ENCODE results near the gene CYTH1. TPM values are rescaled to one million over a fixed set of nuclear protein-coding genes. Genes with fewer than 3 reads are reported as not detected.

The CYTH1 gene
- total RNA-seq, 1 donor from 2014 or later = 80.8 TPM

- TF ChIP-seq CTCF (IDR thresholded peaks at IDR 0.05) = no peak
- no peaks in the 10 kb centered on the region for H3K36me3 Mint-ChIP-seq (ENCODE audit: low read depth)
- DNase-seq (ENCODE audit: low spot score) = no peak
- H3K27ac Mint-ChIP-seq (ENCODE audit: unreplicated experiment) = peak overlapping the region; percentile 6
- peaks cover 34% of the 10 kb centered on the region for H3K4me1 Mint-ChIP-seq (ENCODE audit: low read depth)
- no peaks in the 10 kb centered on the region for H3K9me3 Mint-ChIP-seq (ENCODE audit: low read depth)
- no peaks in the 10 kb centered on the region for H3K27me3 Mint-ChIP-seq (ENCODE audit: low read depth)
- no peak overlapping the region for H3K4me3 Mint-ChIP-seq (ENCODE audit: unreplicated experiment)
Measured at GRCh38 chr17:78763561-78763960, 18.5 kb downstream of the CYTH1 start.

- no peaks in the 10 kb centered on the region for H3K9me3 Mint-ChIP-seq (ENCODE audit: low read depth)
- no peaks in the 10 kb centered on the region for H3K36me3 Mint-ChIP-seq (ENCODE audit: low read depth)
- DNase-seq (ENCODE audit: low spot score) = no peak
- peaks cover 47% of the 10 kb centered on the region for H3K4me1 Mint-ChIP-seq (ENCODE audit: low read depth)
- no peak overlapping the region for H3K4me3 Mint-ChIP-seq (ENCODE audit: unreplicated experiment)
- peak overlapping the region; percentile 54 for H3K27ac Mint-ChIP-seq (ENCODE audit: unreplicated experiment)
- H3K27me3 Mint-ChIP-seq (ENCODE audit: low read depth) = no peaks in the 10 kb centered on the region
- TF ChIP-seq CTCF (IDR thresholded peaks at IDR 0.05) = no peak
Measured at GRCh38 chr17:78761789-78762406, 20.2 kb downstream of the CYTH1 start.

GRCh38 chr17:78759969-78760352 lies 22.1 kb downstream of the CYTH1 start:
- Mint-ChIP-seq H3K27ac (ENCODE audit: unreplicated experiment) (no peak overlapping the region), H3K9me3 (ENCODE audit: low read depth) (no peaks in the 10 kb centered on the region), H3K27me3 (ENCODE audit: low read depth) (no peaks in the 10 kb centered on the region), H3K4me1 (ENCODE audit: low read depth) (peaks cover 56% of the 10 kb centered on the region), H3K4me3 (ENCODE audit: unreplicated experiment) (no peak overlapping the region), H3K36me3 (ENCODE audit: low read depth) (no peaks in the 10 kb centered on the region)
- TF ChIP-seq CTCF (IDR thresholded peaks at IDR 0.05) = no peak
- DNase-seq (ENCODE audit: low spot score) = no peak

- no peaks in the 10 kb centered on the region for H3K36me3 Mint-ChIP-seq (ENCODE audit: low read depth)
- no peak for DNase-seq (ENCODE audit: low spot score)
- no peaks in the 10 kb centered on the region for H3K27me3 Mint-ChIP-seq (ENCODE audit: low read depth)
- peaks cover 56% of the 10 kb centered on the region for H3K4me1 Mint-ChIP-seq (ENCODE audit: low read depth)
- H3K4me3 Mint-ChIP-seq (ENCODE audit: unreplicated experiment) = no peak overlapping the region
- TF ChIP-seq CTCF (IDR thresholded peaks at IDR 0.05) = no peak
- no peaks in the 10 kb centered on the region for H3K9me3 Mint-ChIP-seq (ENCODE audit: low read depth)
- H3K27ac Mint-ChIP-seq (ENCODE audit: unreplicated experiment) = peak overlapping the region; percentile 8
Measured at GRCh38 chr17:78759203-78759968, 22.7 kb downstream of the CYTH1 start.

GRCh38 chr17:78753316-78754250 lies 28.5 kb downstream of the CYTH1 start:
- TF ChIP-seq CTCF (IDR thresholded peaks at IDR 0.05) = no peak
- H3K27me3 Mint-ChIP-seq (ENCODE audit: low read depth) = no peaks in the 10 kb centered on the region
- H3K4me3 Mint-ChIP-seq (ENCODE audit: unreplicated experiment) = no peak overlapping the region
- H3K36me3 Mint-ChIP-seq (ENCODE audit: low read depth) = no peaks in the 10 kb centered on the region
- no peak overlapping the region for H3K27ac Mint-ChIP-seq (ENCODE audit: unreplicated experiment)
- no peak for DNase-seq (ENCODE audit: low spot score)
- peaks cover 36% of the 10 kb centered on the region for H3K4me1 Mint-ChIP-seq (ENCODE audit: low read depth)
- H3K9me3 Mint-ChIP-seq (ENCODE audit: low read depth) = no peaks in the 10 kb centered on the region
